GM23248 (cell line): ENCODE data around the gene RSBN1L.

ENCODE experiments used
- EZH2 ChIP-seq: fragments of 200-600 bp; sonication (generic); IDR thresholded peaks from 2 replicates; pipeline ENCODE4 v1.6.1; 2018; ENCODE audit warnings: antibody characterized with exemption, mild to moderate bottlenecking; ENCODE audit not compliant: insufficient read depth, poor library complexity, severe bottlenecking
- EZH2phosphoT487 ChIP-seq: fragments of 200-600 bp; sonication (generic); IDR thresholded peaks from 2 replicates; pipeline ENCODE4 v1.6.1; 2018; ENCODE audit warnings: antibody characterized with exemption, moderate library complexity, mild to moderate bottlenecking, low read depth; ENCODE audit not compliant: insufficient read depth

DNA sequence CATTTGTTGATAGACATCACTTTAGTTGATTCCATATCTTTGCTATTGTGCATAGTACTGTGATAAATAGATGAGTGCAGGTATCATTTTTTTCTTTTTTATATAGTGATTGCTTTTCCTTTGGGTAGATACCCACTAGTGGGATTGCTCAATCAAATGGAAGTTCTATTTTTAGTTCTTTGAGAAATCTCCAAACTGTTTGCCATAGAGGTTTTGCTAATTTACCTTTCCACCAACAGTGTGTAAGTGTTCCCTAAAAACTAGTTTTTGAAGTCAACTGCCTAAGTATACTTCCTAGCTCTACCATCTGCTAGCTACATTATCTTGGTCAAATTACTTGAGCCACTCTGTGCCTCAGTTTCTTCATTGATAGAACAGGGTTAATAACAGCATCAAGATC lies 31.5 kb upstream of the RSBN1L start:
- TF ChIP-seq EZH2phosphoT487 (no peak), EZH2 (no peak)
